GM12892 (cell line): ENCODE results near the gene PLEKHG5.
"Not testable (repeated sequence)": the region's sequence is repeated elsewhere in the genome, so short reads cannot be mapped to it uniquely, and the experiment has no call there.

Source experiments
- DNase-seq: peaks from one replicate; pipeline ENCODE4 v3.0.0; 2011; ENCODE audit not compliant: insufficient read length
- FAIRE-seq: peaks from 2 replicates; lab custom pipeline; 2011; peaks lifted over from hg19 to GRCh38; lab: Jason Lieb, UNC
- POLR2A ChIP-seq: IDR thresholded peaks from 2 replicates; pipeline ENCODE4 v1.6.1; 2011; ENCODE audit warnings: low read depth, low read length, control low read depth
- POLR2AphosphoS5 ChIP-seq: IDR thresholded peaks from 2 replicates; pipeline ENCODE4 v1.6.1; 2011; ENCODE audit warnings: low read depth, low read length, control low read depth
- TAF1 ChIP-seq: IDR thresholded peaks from 2 replicates; pipeline ENCODE4 v1.6.1; 2011; ENCODE audit warnings: low read depth, mild to moderate bottlenecking, control low read depth, low read length, borderline replicate concordance

PLEKHG5 gene

GRCh38 chr1:6441586-6441985, 49.9 kb downstream of the PLEKHG5 start:
- TF ChIP-seq POLR2A: no peak
- FAIRE-seq: no peak
- no peak for DNase-seq

DNA sequence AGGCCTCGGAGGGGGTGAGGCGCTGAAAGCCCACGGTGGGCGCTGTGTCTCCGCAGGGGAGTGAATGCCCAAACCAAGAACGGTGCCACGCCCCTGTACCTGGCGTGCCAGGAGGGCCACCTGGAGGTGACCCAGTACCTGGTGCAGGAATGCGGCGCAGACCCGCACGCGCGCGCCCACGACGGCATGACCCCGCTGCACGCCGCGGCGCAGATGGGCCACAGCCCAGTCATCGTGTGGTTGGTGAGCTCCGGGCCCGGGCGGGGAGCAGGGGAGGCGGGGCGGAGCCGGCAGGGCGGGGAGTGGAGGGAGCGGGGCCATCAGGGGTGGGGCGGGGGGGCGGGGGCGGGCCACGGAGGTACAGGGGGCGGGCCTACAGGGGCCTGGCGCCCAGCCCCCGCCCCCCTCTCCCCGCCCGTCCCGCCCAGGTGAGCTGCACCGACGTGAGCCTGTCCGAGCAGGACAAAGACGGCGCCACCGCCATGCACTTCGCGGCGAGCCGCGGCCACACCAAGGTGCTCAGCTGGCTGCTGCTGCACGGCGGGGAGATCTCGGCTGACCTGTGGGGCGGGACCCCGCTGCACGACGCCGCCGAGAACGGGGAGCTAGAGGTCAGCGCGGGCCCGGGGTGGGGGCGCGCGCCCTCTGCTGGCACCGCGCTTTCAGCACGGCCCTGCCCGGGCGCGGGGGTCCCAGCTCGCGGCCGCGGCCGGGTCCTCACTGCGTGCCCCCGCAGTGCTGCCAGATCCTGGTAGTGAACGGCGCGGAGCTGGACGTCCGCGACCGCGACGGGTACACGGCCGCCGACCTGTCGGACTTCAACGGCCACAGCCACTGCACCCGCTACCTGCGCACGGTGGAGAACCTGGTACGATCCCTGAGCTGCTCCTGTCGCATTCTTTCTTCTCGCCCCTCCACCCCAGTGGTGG, 51.0 kb downstream of the PLEKHG5 start:
- FAIRE-seq (no peak), DNase-seq (no peak)
- TF ChIP-seq POLR2A: no peak
- TF ChIP-seq POLR2AphosphoS5: no peak
- no peak for TF ChIP-seq TAF1

GRCh38 chr1:6438047-6438525, 53.4 kb downstream of the PLEKHG5 start:
- TF ChIP-seq TAF1 (no peak), POLR2AphosphoS5 (no peak), POLR2A (no peak)
- FAIRE-seq (peak; percentile 87), DNase-seq (peak; percentile 84)

GRCh38 chr1:6437012-6437700, 54.3 kb downstream of the PLEKHG5 start:
- not testable (repeated sequence) for DNase-seq, FAIRE-seq

GRCh38 chr1:6436277-6436676, 55.2 kb downstream of the PLEKHG5 start:
- DNase-seq, FAIRE-seq: not testable (repeated sequence)

GRCh38 chr1:6435547-6435946, 55.9 kb downstream of the PLEKHG5 start:
- no peak for TF ChIP-seq TAF1
- no peak for TF ChIP-seq POLR2AphosphoS5
- FAIRE-seq (no peak), DNase-seq (no peak)

DNA sequence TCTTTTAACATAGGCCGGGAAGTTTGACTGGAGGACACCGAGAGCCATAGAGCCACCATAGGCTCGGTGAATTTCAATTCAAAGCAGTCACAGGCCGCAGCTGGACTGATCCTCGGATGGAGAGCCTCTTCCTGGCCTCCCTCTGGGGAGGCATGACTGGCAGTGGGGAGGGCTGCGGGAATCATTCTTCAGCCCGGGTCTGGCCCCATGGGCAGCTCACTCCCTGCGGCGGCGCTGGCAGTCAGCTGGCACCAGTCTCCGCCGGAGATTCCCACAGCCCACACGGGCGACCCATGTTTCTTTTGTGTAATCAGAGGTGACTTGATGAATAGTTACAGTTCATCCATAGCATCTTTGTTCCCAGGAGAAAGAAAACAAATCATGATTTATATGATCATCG, 56.3 kb downstream of the PLEKHG5 start:
- DNase-seq (no peak), FAIRE-seq (no peak)
- TF ChIP-seq POLR2A: no peak
- no peak for TF ChIP-seq TAF1
- no peak for TF ChIP-seq POLR2AphosphoS5

GRCh38 chr1:6434186-6434585, 57.3 kb downstream of the PLEKHG5 start:
- FAIRE-seq: no peak
- DNase-seq: no peak
- TF ChIP-seq POLR2AphosphoS5: no peak
- TF ChIP-seq POLR2A: no peak
- TF ChIP-seq TAF1: no peak

- FAIRE-seq: peak; percentile 63
- DNase-seq: not testable (repeated sequence)
These were observed 59.6 kb downstream of the PLEKHG5 start for GRCh38 chr1:6431645-6432579.

- DNase-seq: not testable (repeated sequence)
- peak; percentile 83 for FAIRE-seq
These were observed 61.6 kb downstream of the PLEKHG5 start for GRCh38 chr1:6429660-6430411.

DNA sequence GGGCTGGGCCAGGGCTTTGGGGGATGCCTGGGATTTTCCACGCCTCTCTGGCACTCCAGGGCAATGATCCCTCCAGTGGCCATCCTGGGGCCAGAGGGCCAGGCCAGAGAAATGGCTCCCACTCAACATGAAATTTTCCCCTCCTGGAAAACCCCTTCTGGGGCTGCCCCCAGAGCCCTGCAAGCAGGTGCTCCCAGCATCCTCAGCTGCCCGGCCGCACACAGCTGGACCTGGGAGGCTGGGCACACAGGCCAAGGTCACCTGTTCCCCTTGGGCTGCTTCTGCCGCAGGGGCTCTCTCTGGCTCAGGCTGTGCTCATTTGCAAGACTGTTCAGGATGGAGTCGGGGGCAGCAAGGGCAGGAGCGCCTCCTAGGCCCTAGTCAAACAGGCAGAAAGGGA, 63.0 kb downstream of the PLEKHG5 start:
- FAIRE-seq: peak; percentile 94
- DNase-seq: not testable (repeated sequence)
